Transverse colon (tissue), 4 donors: ENCODE data around the gene GOLPH3L.
"Not testable (repeated sequence)": the region's sequence is repeated elsewhere in the genome, so short reads cannot be mapped to it uniquely, and the experiment has no call there.

Source experiments
- POLR2A ChIP-seq: fragments of 450-650 bp; IDR thresholded peaks from one replicate; pipeline ENCODE4 v1.6.1; 2016; ENCODE audit warnings: antibody characterized with exemption, mild to moderate bottlenecking, moderate library complexity
- POLR2AphosphoS5 ChIP-seq, 3 donors: sonication (generic); formaldehyde crosslinking; IDR thresholded peaks; one replicate each; pipeline ENCODE4 v1.6.1; 2016; ENCODE audit warnings: antibody characterized with exemption in 3 of 3
- TF ChIP-seq, protein P1 (sequence below), 5 experiments: fragments of 200-600 bp in 3 of 5; fragments of 450-650 bp in 2 of 5; sonication (generic) in 3 of 5; IDR thresholded peaks; 1 replicate in 2 of 5; 2 replicates in 3 of 5; pipeline ENCODE4 v1.5.1; 2016 to 2017; ENCODE audit warnings: antibody characterized with exemption in 5 of 5, inconsistent platforms in 3 of 5, mild to moderate bottlenecking in 2 of 5, moderate library complexity in 1 of 5

DNA sequence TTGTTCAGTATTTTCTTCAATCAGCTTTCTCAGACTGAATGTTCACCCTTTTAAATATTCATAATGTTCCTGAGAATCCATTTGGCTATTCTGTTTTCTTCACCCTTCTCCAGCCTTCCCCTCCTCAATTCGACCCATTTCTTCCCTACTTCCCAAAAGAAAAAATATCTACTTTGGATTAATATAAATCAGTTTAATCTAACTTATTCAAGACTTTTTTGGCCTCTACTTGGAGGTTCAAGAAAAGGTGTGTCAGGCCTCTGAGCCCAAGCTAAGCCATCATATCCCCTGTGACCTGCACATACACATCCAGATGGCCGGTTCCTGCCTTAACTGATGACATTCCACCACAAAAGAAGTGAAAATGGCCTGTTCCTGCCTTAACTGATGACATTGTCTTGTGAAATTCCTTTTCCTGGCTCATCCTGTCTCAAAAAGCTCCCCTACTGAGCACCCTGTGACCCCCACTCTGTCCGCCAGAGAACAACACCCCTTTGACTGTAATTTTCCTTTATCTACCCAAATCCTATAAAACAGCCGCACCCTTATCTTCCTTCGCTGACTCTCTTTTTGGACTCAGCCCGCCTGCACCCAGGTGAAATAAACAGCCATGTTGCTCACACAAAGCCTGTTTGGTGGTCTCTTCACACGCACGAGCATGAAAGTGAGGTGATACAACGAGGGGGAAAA lies 55.7 kb downstream of the GOLPH3L start:
- TF ChIP-seq, protein P1, sequence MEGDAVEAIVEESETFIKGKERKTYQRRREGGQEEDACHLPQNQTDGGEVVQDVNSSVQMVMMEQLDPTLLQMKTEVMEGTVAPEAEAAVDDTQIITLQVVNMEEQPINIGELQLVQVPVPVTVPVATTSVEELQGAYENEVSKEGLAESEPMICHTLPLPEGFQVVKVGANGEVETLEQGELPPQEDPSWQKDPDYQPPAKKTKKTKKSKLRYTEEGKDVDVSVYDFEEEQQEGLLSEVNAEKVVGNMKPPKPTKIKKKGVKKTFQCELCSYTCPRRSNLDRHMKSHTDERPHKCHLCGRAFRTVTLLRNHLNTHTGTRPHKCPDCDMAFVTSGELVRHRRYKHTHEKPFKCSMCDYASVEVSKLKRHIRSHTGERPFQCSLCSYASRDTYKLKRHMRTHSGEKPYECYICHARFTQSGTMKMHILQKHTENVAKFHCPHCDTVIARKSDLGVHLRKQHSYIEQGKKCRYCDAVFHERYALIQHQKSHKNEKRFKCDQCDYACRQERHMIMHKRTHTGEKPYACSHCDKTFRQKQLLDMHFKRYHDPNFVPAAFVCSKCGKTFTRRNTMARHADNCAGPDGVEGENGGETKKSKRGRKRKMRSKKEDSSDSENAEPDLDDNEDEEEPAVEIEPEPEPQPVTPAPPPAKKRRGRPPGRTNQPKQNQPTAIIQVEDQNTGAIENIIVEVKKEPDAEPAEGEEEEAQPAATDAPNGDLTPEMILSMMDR (IDR thresholded peaks at IDR 0.05) = not testable (repeated sequence)
- TF ChIP-seq POLR2AphosphoS5 (IDR thresholded peaks at IDR 0.05); POLR2A: not testable (repeated sequence)
